ENCODE data around the gene TMC4. TPM values are rescaled to one million over a fixed set of nuclear protein-coding genes. Genes with fewer than 3 reads are reported as not detected.
"Not testable (repeated sequence)": the region's sequence is repeated elsewhere in the genome, so short reads cannot be mapped to it uniquely, and the experiment has no call there.

The TMC4 gene
- total and polyA plus RNA-seq, 4 donors = 0.23 to 2.4 (median 1.4) TPM

DNA sequence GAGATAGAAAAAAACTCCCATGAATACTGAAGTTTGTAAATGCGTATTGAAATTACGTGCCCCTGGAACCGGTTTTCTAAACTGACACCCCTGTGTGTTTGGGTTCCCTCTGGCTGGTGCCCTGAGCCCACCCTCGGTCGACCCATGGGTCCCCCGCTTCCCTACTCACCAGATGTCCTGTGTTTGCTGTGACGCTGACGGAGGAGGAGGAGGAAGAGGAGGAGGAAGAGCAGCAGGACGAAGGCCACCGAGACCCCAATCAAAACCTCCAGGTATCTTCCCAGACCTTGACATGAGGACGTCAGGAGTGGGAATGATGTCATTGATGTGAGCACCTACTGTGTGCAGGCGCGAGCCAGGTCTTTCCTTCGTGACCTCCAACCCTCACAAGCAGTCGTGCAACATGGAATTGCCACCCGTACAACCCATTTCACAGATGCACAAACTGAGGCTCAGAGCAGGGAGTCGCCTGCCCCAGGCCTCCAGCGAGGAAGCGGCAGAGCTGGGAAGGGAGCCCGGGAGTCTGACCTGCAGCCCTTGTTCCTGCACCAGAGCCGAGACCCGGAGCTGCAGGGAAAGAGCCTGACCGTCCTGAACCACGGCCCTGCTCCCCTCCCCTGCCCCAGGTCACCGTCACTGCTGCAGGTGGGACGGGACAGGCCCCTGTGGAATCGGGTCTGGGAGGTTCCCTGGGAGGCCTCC is 46.2 kb upstream of the TMC4 start (continued):
- TF ChIP-seq, protein P1, sequence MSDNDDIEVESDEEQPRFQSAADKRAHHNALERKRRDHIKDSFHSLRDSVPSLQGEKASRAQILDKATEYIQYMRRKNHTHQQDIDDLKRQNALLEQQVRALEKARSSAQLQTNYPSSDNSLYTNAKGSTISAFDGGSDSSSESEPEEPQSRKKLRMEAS (IDR thresholded peaks at IDR 0.05) = no peak
- TF ChIP-seq, protein P2, sequence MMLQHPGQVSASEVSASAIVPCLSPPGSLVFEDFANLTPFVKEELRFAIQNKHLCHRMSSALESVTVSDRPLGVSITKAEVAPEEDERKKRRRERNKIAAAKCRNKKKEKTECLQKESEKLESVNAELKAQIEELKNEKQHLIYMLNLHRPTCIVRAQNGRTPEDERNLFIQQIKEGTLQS (IDR thresholded peaks at IDR 0.05) = no peak
- TF ChIP-seq HNF4G (IDR thresholded peaks at IDR 0.05) = no peak
- no peak for TF ChIP-seq NR2F2 (IDR thresholded peaks at IDR 0.05)
- no peak for TF ChIP-seq RXRA (IDR thresholded peaks at IDR 0.05)
- no peak for TF ChIP-seq EGR1 (IDR thresholded peaks at IDR 0.05; ENCODE audit: low read depth in 2 of 2)
- TF ChIP-seq, protein P3, sequence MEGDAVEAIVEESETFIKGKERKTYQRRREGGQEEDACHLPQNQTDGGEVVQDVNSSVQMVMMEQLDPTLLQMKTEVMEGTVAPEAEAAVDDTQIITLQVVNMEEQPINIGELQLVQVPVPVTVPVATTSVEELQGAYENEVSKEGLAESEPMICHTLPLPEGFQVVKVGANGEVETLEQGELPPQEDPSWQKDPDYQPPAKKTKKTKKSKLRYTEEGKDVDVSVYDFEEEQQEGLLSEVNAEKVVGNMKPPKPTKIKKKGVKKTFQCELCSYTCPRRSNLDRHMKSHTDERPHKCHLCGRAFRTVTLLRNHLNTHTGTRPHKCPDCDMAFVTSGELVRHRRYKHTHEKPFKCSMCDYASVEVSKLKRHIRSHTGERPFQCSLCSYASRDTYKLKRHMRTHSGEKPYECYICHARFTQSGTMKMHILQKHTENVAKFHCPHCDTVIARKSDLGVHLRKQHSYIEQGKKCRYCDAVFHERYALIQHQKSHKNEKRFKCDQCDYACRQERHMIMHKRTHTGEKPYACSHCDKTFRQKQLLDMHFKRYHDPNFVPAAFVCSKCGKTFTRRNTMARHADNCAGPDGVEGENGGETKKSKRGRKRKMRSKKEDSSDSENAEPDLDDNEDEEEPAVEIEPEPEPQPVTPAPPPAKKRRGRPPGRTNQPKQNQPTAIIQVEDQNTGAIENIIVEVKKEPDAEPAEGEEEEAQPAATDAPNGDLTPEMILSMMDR (IDR thresholded peaks at IDR 0.05; ENCODE audit: low read depth, low read length, missing input control) = no peak

DNA sequence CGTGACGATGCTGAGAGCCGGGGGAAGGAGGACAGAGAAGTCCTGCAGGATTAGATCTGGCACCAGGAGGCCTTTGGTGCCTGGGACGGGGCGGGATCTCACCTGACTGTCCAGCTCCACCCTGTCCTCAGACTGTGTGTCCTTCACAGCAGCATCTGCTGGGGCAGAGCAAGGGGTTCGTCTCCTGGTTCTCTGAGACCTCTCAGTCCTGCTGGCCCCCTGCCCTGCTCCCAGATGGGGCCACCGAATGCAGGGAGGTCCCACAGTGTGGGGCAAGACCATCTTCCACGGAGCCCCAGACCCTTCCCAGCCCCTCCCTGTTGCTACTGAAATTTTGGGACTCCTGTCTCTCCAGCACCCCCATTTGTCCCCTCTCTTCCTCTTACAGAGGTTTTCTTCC is 45.3 kb upstream of the TMC4 start:
- H3K36me3 ChIP-seq (ENCODE audit: control insufficient read depth in 4 of 4, insufficient read depth in 3 of 4, low read depth in 1 of 4, low read length in 3 of 4) = no peaks in the 10 kb centered on the region
- 87% methylated on average over 8 of the region's 8 CpGs for WGBS
- no peak for DNase-seq (ENCODE audit: low spot score)
- no peak overlapping the region for H3K9ac ChIP-seq (ENCODE audit: low read depth in 1 of 2, low read length in 2 of 2)
- H3K4me3 ChIP-seq (ENCODE audit: low read depth in 1 of 3, low read length in 3 of 3) = no peak overlapping the region
- H3K27me3 ChIP-seq (ENCODE audit: control insufficient read depth in 4 of 4, insufficient read depth in 4 of 4, low read length in 3 of 4) = no peaks in the 10 kb centered on the region
- no peak overlapping the region for H3K27ac ChIP-seq (ENCODE audit: low read depth in 1 of 2, low read length in 2 of 2)
- H3K4me1 ChIP-seq (ENCODE audit: control insufficient read depth in 4 of 4, insufficient read depth in 4 of 4, low read length in 3 of 4) = no peaks in the 10 kb centered on the region
- H3K9me3 ChIP-seq (ENCODE audit: control insufficient read depth in 4 of 4, low read length in 3 of 4) = no peaks in the 10 kb centered on the region
- no peak for TF ChIP-seq GABPA (IDR thresholded peaks at IDR 0.05 in 1 of 2, conservative IDR thresholded peaks at IDR 0.05 in 1 of 2)
- no peak for TF ChIP-seq EGR1 (IDR thresholded peaks at IDR 0.05; ENCODE audit: low read depth in 2 of 2)
- TF ChIP-seq HNF4A (conservative IDR thresholded peaks at IDR 0.05) = no peak
- TF ChIP-seq, protein P3 (IDR thresholded peaks at IDR 0.05; ENCODE audit: low read depth, low read length, missing input control) = no peak
- no peak for TF ChIP-seq RXRA (IDR thresholded peaks at IDR 0.05)
- TF ChIP-seq, protein P4, sequence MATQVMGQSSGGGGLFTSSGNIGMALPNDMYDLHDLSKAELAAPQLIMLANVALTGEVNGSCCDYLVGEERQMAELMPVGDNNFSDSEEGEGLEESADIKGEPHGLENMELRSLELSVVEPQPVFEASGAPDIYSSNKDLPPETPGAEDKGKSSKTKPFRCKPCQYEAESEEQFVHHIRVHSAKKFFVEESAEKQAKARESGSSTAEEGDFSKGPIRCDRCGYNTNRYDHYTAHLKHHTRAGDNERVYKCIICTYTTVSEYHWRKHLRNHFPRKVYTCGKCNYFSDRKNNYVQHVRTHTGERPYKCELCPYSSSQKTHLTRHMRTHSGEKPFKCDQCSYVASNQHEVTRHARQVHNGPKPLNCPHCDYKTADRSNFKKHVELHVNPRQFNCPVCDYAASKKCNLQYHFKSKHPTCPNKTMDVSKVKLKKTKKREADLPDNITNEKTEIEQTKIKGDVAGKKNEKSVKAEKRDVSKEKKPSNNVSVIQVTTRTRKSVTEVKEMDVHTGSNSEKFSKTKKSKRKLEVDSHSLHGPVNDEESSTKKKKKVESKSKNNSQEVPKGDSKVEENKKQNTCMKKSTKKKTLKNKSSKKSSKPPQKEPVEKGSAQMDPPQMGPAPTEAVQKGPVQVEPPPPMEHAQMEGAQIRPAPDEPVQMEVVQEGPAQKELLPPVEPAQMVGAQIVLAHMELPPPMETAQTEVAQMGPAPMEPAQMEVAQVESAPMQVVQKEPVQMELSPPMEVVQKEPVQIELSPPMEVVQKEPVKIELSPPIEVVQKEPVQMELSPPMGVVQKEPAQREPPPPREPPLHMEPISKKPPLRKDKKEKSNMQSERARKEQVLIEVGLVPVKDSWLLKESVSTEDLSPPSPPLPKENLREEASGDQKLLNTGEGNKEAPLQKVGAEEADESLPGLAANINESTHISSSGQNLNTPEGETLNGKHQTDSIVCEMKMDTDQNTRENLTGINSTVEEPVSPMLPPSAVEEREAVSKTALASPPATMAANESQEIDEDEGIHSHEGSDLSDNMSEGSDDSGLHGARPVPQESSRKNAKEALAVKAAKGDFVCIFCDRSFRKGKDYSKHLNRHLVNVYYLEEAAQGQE (IDR thresholded peaks at IDR 0.05) = no peak
- no peak for TF ChIP-seq YY1 (IDR thresholded peaks at IDR 0.05)
- no peak for TF ChIP-seq FOXA2 (IDR thresholded peaks at IDR 0.05)
- TF ChIP-seq SP1 (IDR thresholded peaks at IDR 0.05) = no peak
- no peak for TF ChIP-seq FOXA1 (IDR thresholded peaks at IDR 0.05)
- TF ChIP-seq, protein P2 (IDR thresholded peaks at IDR 0.05) = no peak
- TF ChIP-seq, protein P1 (IDR thresholded peaks at IDR 0.05) = no peak
- TF ChIP-seq NR2F2 (IDR thresholded peaks at IDR 0.05) = no peak
- no peak for TF ChIP-seq TAF1 (conservative IDR thresholded peaks at IDR 0.05)
- TF ChIP-seq HNF4G (IDR thresholded peaks at IDR 0.05) = no peak
- no peak for TF ChIP-seq JUND (IDR thresholded peaks at IDR 0.05)
- no peak for TF ChIP-seq RAD21 (IDR thresholded peaks at IDR 0.05)
- TF ChIP-seq, protein P5, sequence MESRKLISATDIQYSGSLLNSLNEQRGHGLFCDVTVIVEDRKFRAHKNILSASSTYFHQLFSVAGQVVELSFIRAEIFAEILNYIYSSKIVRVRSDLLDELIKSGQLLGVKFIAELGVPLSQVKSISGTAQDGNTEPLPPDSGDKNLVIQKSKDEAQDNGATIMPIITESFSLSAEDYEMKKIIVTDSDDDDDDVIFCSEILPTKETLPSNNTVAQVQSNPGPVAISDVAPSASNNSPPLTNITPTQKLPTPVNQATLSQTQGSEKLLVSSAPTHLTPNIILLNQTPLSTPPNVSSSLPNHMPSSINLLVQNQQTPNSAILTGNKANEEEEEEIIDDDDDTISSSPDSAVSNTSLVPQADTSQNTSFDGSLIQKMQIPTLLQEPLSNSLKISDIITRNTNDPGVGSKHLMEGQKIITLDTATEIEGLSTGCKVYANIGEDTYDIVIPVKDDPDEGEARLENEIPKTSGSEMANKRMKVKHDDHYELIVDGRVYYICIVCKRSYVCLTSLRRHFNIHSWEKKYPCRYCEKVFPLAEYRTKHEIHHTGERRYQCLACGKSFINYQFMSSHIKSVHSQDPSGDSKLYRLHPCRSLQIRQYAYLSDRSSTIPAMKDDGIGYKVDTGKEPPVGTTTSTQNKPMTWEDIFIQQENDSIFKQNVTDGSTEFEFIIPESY (IDR thresholded peaks at IDR 0.05) = no peak

DNA sequence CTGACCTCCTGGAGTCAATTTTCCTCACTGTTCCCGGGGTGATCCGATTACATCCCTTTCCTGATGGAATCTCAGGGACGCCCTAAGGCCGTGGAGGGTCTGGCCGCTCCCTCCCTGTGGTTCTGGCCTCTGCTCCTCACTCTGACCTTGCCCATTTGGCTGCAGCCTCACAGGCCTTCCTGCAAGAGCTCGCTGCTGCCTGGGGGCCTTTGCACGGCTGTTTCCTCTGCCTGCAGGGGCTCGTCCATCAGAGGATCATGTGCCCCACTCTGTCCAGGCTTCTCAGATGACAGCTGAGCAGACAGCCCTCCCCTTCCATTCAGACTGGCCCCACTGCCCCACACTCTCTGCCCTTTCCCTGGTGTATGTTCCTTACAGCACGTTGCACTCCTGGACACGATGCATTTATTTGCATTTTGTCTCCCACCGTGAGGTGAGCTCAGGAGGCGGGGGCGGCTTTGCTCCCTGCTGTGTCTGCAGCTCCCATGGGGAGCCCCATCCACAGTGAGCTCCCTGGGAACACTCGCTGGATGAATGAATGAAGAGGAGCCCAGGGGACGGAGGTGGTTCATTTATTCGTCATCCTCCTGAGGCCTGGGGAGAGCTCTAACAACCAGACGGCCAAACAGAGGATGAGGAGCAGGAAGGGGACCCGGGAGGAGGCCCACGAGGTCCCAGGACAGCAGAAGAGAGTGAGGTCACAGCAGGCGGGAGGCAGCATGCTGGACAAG is 44.7 kb upstream of the TMC4 start:
- H3K4me1 ChIP-seq (ENCODE audit: control insufficient read depth in 4 of 4, insufficient read depth in 4 of 4, low read length in 3 of 4); DNase-seq (ENCODE audit: low spot score); H3K4me3 ChIP-seq (ENCODE audit: low read depth in 1 of 3, low read length in 3 of 3); H3K27me3 ChIP-seq (ENCODE audit: control insufficient read depth in 4 of 4, insufficient read depth in 4 of 4, low read length in 3 of 4); H3K9ac ChIP-seq (ENCODE audit: low read depth in 1 of 2, low read length in 2 of 2); H3K27ac ChIP-seq (ENCODE audit: low read depth in 1 of 2, low read length in 2 of 2); H3K9me3 ChIP-seq (ENCODE audit: control insufficient read depth in 4 of 4, low read length in 3 of 4); H3K36me3 ChIP-seq (ENCODE audit: control insufficient read depth in 4 of 4, insufficient read depth in 3 of 4, low read depth in 1 of 4, low read length in 3 of 4): not testable (repeated sequence)
- WGBS = 80% methylated on average over 16 of the region's 20 CpGs
